HG02642 (cell line): Measurements from ENCODE around the gene ANP32A.
A peak's percentile ranks its signal among the peaks of the same experiment; 100 is the strongest.

Experiments
- ATAC-seq: cut with Tn5 transposase; IDR thresholded peaks from one replicate; pipeline ENCODE4 v1.9.1; 2021; ENCODE audit warnings: mild to moderate bottlenecking; ENCODE audit not compliant: unreplicated experiment, poor library complexity

ANP32A gene

GRCh38 chr15:68800875-68801274 is 19.8 kb downstream of the ANP32A start:
- ATAC-seq: no peak

- ATAC-seq: no peak
Measured at GRCh38 chr15:68798346-68799094, 22.2 kb downstream of the ANP32A start.

GRCh38 chr15:68797599-68798345 is 22.9 kb downstream of the ANP32A start:
- ATAC-seq: no peak

GRCh38 chr15:68797191-68797590 is 23.5 kb downstream of the ANP32A start:
- no peak for ATAC-seq

- no peak for ATAC-seq
Measured at GRCh38 chr15:68796576-68796975, 24.1 kb downstream of the ANP32A start.

GRCh38 chr15:68795298-68795848 is 25.3 kb downstream of the ANP32A start:
- ATAC-seq: peak; percentile 63

- no peak for ATAC-seq
Measured at GRCh38 chr15:68794863-68795262, 25.8 kb downstream of the ANP32A start.

- no peak for ATAC-seq
Measured at GRCh38 chr15:68794307-68794706, 26.4 kb downstream of the ANP32A start.

GRCh38 chr15:68793776-68794175 is 26.9 kb downstream of the ANP32A start:
- ATAC-seq: no peak

- no peak for ATAC-seq
Measured at GRCh38 chr15:68792901-68793766, 27.6 kb downstream of the ANP32A start.

GRCh38 chr15:68791431-68792283 is 29.0 kb downstream of the ANP32A start:
- ATAC-seq: peak; percentile 57

- ATAC-seq: no peak
Measured at GRCh38 chr15:68790910-68791309, 29.8 kb downstream of the ANP32A start.

GRCh38 chr15:68790242-68790575 is 30.5 kb downstream of the ANP32A start:
- no peak for ATAC-seq

- ATAC-seq: no peak
Measured at GRCh38 chr15:68789534-68790241, 31.0 kb downstream of the ANP32A start.

GRCh38 chr15:68789091-68789490 is 31.6 kb downstream of the ANP32A start:
- no peak for ATAC-seq

- no peak for ATAC-seq
Measured at GRCh38 chr15:68788264-68788624, 32.5 kb downstream of the ANP32A start.

- no peak for ATAC-seq
Measured at GRCh38 chr15:68787609-68788263, 33.0 kb downstream of the ANP32A start.

GRCh38 chr15:68786753-68787152 is 33.9 kb downstream of the ANP32A start:
- ATAC-seq: no peak

GRCh38 chr15:68785541-68785940 is 35.2 kb downstream of the ANP32A start:
- ATAC-seq: no peak
